HG03139 (cell line): ENCODE measurements around the gene XBP1.
A peak's percentile ranks its signal among the peaks of the same experiment; 100 is the strongest.
"Not testable (repeated sequence)": the region's sequence is repeated elsewhere in the genome, so short reads cannot be mapped to it uniquely, and the experiment has no call there.

ENCODE experiments used
- ATAC-seq: cut with Tn5 transposase; IDR thresholded peaks from one replicate; pipeline ENCODE4 v1.9.1; 2021; ENCODE audit not compliant: unreplicated experiment

Gene XBP1

GRCh38 chr22:28793976-28794584 lies 6.3 kb downstream of the XBP1 start:
- no peak for ATAC-seq

- peak; percentile 2 for ATAC-seq
Observed at GRCh38 chr22:28792491-28793383, 7.6 kb downstream of the XBP1 start.

GRCh38 chr22:28791841-28792490 lies 8.4 kb downstream of the XBP1 start:
- ATAC-seq = peak; percentile 58

- no peak for ATAC-seq
Observed at GRCh38 chr22:28791124-28791523, 9.2 kb downstream of the XBP1 start.

- ATAC-seq = no peak
Observed at GRCh38 chr22:28788601-28789000, 11.8 kb downstream of the XBP1 start.

GRCh38 chr22:28783786-28784671 lies 16.3 kb downstream of the XBP1 start:
- no peak for ATAC-seq

GRCh38 chr22:28780296-28780695 lies 20.1 kb downstream of the XBP1 start:
- no peak for ATAC-seq

GRCh38 chr22:28779833-28780232 lies 20.5 kb downstream of the XBP1 start:
- ATAC-seq = no peak

- ATAC-seq = no peak
Observed at GRCh38 chr22:28774378-28774777, 26.0 kb downstream of the XBP1 start.

GRCh38 chr22:28773461-28773867 lies 26.9 kb downstream of the XBP1 start:
- ATAC-seq = peak; percentile 12

- ATAC-seq = peak; percentile 88
Observed at GRCh38 chr22:28772633-28773460, 27.5 kb downstream of the XBP1 start, which contains the start of gene CCDC117. Gene CCDC117 (plus strand): TSS chr22:28772695. CDS start chr22:28772850, 155 bp downstream.

GRCh38 chr22:28771195-28771791 lies 29.1 kb downstream of the XBP1 start:
- ATAC-seq = no peak

- no peak for ATAC-seq
Observed at GRCh38 chr22:28769394-28770085, 30.8 kb downstream of the XBP1 start.

GRCh38 chr22:28768701-28769393 lies 31.5 kb downstream of the XBP1 start:
- ATAC-seq = no peak

GRCh38 chr22:28766628-28767027 lies 33.7 kb downstream of the XBP1 start:
- no peak for ATAC-seq

GRCh38 chr22:28762000-28762399 lies 38.4 kb downstream of the XBP1 start:
- ATAC-seq = not testable (repeated sequence)

- no peak for ATAC-seq
Observed at GRCh38 chr22:28761449-28761755, 39.0 kb downstream of the XBP1 start.

- ATAC-seq = no peak
Observed at GRCh38 chr22:28759861-28760560, 40.4 kb downstream of the XBP1 start.
